Measurements from ENCODE around the gene NXNL1. TPM values are rescaled to one million over a fixed set of nuclear protein-coding genes. Genes with fewer than 3 reads are reported as not detected.
A peak's percentile ranks its signal among the peaks of the same experiment; 100 is the strongest.

Gene NXNL1
- total RNA-seq, 1 experiment from 2014 or later, result not detected

- Histone ChIP-seq H3F3A (ENCODE audit: low read length, unreplicated experiment) (no peaks in the 10 kb centered on the region), H2AFZ (ENCODE audit: low read length) (no peak overlapping the region), H3K36me3 (ENCODE audit: low read depth, low read length) (no peaks in the 10 kb centered on the region), H4K20me1 (ENCODE audit: low read length) (no peaks in the 10 kb centered on the region), H3K4me3 (ENCODE audit: low read length) (no peak overlapping the region), H3K27ac (ENCODE audit: low read length) (no peak overlapping the region), H3K79me2 (ENCODE audit: low read length) (no peaks in the 10 kb centered on the region), H3K9me3 (ENCODE audit: low read length) (no peaks in the 10 kb centered on the region), H3K9ac (ENCODE audit: low read length) (no peak overlapping the region), H3K9me2 (replicated peaks; ENCODE audit: low read length) (no peaks in the 10 kb centered on the region), H3K4me2 (ENCODE audit: low read length) (no peak overlapping the region), H3K27me3 (ENCODE audit: low read length) (no peaks in the 10 kb centered on the region), H3K4me1 (ENCODE audit: insufficient read depth, low read length) (no peaks in the 10 kb centered on the region)
- intact Hi-C loops (cut with micrococcal nuclease), result no loop called here
- CTCF ChIA-PET, result no interaction called here
- POLR2A ChIA-PET (ENCODE audit: unreplicated experiment), result no interaction called here
- TF ChIP-seq CTCF (conservative IDR thresholded peaks at IDR 0.05; ENCODE audit: low read depth, low read length), result no peak
- no peak for TF ChIP-seq EZH2 (IDR thresholded peaks at IDR 0.05; ENCODE audit: low read length, unreplicated experiment)
- TF ChIP-seq EZH2phosphoT487 (IDR thresholded peaks at IDR 0.05; ENCODE audit: borderline replicate concordance, low read length), result no peak
- ATAC-seq, result no peak
- TSS peak; percentile 35 for BruUV-seq (replicated peaks)
- no peak for DNase-seq
Observed at GRCh38 chr19:17406046-17406886, 54.5 kb downstream of the NXNL1 start.

Other genes with a start within 250 kb of the NXNL1 start
- gene USE1, start 245.6 kb downstream of the NXNL1 start, total RNA-seq (2014; rRNA removed), result 32.5 and 41.5 TPM in 2 replicates
- 5.6 and 9.4 TPM in 2 replicates for gene OCEL1, start 234.7 kb downstream of the NXNL1 start, total RNA-seq (2014; rRNA removed)
- 134 and 159 TPM in 2 replicates for gene NR2F6, start 215.0 kb downstream of the NXNL1 start, total RNA-seq (2014; rRNA removed)
- gene USHBP1, start 196.2 kb downstream of the NXNL1 start, total RNA-seq (2014; rRNA removed), result not detected in 2 replicates
- gene BABAM1, start 193.5 kb downstream of the NXNL1 start, total RNA-seq (2014; rRNA removed), result 196 and 214 TPM in 2 replicates
- 2.2 and 3.1 TPM in 2 replicates for gene ANKLE1, start 179.0 kb downstream of the NXNL1 start, total RNA-seq (2014; rRNA removed)
- 42.4 and 53.8 TPM in 2 replicates for gene ABHD8, start 157.5 kb downstream of the NXNL1 start, total RNA-seq (2014; rRNA removed)
- gene MRPL34, start 155.1 kb downstream of the NXNL1 start, total RNA-seq (2014; rRNA removed), result 191 and 206 TPM in 2 replicates
- gene DDA1, start 151.4 kb downstream of the NXNL1 start, total RNA-seq (2014; rRNA removed), result 85.0 and 87.9 TPM in 2 replicates
- gene ANO8, start 126.1 kb downstream of the NXNL1 start, total RNA-seq (2014; rRNA removed), result 12.1 and 15.4 TPM in 2 replicates
- 86.0 and 109 TPM in 2 replicates for gene GTPBP3, start 123.4 kb downstream of the NXNL1 start, total RNA-seq (2014; rRNA removed)
- not detected in 2 replicates for gene PLVAP, start 83.6 kb downstream of the NXNL1 start, total RNA-seq (2014; rRNA removed)
- not detected in 2 replicates for gene CCDC194, start 66.7 kb downstream of the NXNL1 start, total RNA-seq (2014; rRNA removed)
- gene BST2, start 55.3 kb downstream of the NXNL1 start, total RNA-seq (2014; rRNA removed), result 0.84 and 1.3 TPM in 2 replicates
- gene MVB12A, start 40.9 kb downstream of the NXNL1 start, total RNA-seq (2014; rRNA removed), result 82.5 and 103 TPM in 2 replicates
- 1.7 and 3.0 TPM in 2 replicates for gene TMEM221, start 12.3 kb downstream of the NXNL1 start, total RNA-seq (2014; rRNA removed)
- 8.9 and 9.7 TPM in 2 replicates for gene SLC27A1, start 9.6 kb upstream of the NXNL1 start, total RNA-seq (2014; rRNA removed)
- gene PGLS, start 50.7 kb upstream of the NXNL1 start, total RNA-seq (2014; rRNA removed), result 130 and 146 TPM in 2 replicates
- gene COLGALT1, start 94.7 kb upstream of the NXNL1 start, total RNA-seq (2014; rRNA removed), result 80.7 and 98.8 TPM in 2 replicates
- not detected in 2 replicates for gene UNC13A, start 227.4 kb upstream of the NXNL1 start, total RNA-seq (2014; rRNA removed)

Data from PC-3 (cell line).